Astrocyte of the cerebellum (primary cell): ENCODE measurements around the gene ITPRID2.

Experiments
- DNase-seq: peaks from one replicate; pipeline ENCODE4 v3.0.0-alpha.2; 2011; ENCODE audit warnings: low read depth
- H3K4me3 ChIP-seq: 2 replicates; pipeline ENCODE4 v1.5.1; 2011; ENCODE audit warnings: mild to moderate bottlenecking, low read depth, low read length, moderate library complexity
- in situ Hi-C: cut with HindIII; loops from 2 replicates; pipeline ENCODE4 v1.10.0; 2017; ENCODE audit warnings: low sequenced_read_pairs
- TF ChIP-seq, protein P1 (sequence below): IDR thresholded peaks from 2 replicates; pipeline ENCODE4 v1.5.1; 2012; ENCODE audit warnings: low read length, low read depth, moderate library complexity, mild to moderate bottlenecking; ENCODE audit errors: missing control alignments

ITPRID2 gene

DNA sequence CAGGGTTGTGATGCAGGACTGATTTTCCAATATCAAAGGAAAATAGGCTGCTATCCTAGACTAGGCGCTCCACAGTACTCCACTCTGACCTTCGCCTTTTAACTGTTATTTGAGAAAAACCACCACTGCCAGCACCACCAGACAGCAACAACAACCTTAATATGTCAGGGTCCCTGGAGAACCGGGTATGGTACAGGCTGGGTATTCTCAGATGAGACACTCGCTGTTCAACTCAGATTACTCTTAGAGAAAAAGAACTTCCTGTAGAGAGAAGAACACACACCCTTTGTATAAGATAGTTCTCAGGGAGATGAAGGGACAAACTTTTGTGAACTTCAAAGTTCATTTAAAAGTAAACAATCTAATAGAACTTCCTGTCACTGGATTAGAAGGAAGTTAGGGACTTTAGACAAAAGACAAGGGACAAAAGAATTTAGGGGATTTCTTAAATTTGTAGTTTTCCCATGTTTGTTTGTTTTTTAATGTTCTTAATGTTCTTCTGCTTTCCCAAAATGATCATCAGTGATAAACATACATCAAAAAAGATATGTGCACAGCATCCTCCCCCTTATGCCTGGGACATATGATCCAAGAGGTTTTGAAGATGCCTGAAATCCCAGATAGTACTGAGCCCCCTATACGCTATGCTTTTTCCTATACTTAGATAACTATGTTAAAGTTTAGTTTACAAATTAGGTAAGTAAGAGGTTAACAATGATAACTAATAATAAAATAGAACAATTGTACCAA lies 52.8 kb downstream of the ITPRID2 start:
- TF ChIP-seq, protein P1, sequence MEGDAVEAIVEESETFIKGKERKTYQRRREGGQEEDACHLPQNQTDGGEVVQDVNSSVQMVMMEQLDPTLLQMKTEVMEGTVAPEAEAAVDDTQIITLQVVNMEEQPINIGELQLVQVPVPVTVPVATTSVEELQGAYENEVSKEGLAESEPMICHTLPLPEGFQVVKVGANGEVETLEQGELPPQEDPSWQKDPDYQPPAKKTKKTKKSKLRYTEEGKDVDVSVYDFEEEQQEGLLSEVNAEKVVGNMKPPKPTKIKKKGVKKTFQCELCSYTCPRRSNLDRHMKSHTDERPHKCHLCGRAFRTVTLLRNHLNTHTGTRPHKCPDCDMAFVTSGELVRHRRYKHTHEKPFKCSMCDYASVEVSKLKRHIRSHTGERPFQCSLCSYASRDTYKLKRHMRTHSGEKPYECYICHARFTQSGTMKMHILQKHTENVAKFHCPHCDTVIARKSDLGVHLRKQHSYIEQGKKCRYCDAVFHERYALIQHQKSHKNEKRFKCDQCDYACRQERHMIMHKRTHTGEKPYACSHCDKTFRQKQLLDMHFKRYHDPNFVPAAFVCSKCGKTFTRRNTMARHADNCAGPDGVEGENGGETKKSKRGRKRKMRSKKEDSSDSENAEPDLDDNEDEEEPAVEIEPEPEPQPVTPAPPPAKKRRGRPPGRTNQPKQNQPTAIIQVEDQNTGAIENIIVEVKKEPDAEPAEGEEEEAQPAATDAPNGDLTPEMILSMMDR: no peak
- no peak for DNase-seq
- no peak overlapping the region for H3K4me3 ChIP-seq
- in situ Hi-C loops: no loop called here

DNA sequence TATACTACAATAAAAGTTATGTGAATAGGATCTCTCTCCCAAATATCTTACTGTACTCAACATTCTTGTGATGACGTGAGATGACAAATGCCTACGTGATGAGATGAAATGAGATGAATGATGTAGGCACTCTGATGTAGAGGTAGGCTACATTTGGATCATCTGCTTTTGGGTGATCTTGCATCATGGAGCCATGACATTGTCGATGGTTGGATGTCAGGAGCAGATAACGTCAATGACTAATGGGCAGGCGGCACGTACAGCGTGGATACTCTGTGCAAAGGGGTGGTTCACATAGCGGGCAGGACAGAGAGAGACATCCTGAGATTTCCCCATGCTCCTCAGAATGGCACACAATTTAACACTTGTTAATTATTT lies 53.4 kb downstream of the ITPRID2 start:
- TF ChIP-seq, protein P1: no peak
- H3K4me3 ChIP-seq: no peak overlapping the region
- DNase-seq: no peak
- in situ Hi-C loops: no loop called here

DNA sequence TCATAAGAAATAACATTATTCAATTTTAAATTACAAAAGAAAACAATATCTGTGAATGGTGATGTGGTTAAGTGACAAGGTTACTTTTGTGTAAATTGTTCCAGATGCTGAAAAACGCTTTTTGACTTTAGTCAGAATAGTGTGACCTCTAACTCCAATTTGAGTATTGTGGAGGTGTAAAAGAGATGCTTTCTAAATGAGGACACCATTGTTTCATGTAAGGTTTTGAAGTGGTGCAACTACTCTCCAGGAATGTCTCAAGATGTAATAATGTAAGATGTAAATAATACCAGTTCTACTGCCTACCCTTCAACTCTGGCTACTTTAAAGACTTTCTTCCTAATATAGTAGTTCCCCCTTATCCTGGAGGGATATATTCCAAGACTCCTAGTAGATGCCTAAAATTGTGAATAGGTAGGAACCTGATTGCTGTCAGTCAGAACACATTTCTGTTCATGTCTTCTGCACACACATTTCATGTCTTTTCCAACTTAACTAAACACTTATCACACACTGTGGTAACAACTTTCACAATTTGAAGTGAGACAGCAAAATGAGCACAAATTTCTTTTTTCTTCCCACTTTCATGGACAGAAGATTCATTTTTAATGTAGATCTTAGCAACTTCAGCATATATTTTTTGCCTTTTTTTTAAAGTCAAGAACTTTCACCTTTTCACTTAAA lies 55.1 kb downstream of the ITPRID2 start:
- H3K4me3 ChIP-seq: no peak overlapping the region
- in situ Hi-C loops: no loop called here
- TF ChIP-seq, protein P1: no peak
- DNase-seq: no peak

DNA sequence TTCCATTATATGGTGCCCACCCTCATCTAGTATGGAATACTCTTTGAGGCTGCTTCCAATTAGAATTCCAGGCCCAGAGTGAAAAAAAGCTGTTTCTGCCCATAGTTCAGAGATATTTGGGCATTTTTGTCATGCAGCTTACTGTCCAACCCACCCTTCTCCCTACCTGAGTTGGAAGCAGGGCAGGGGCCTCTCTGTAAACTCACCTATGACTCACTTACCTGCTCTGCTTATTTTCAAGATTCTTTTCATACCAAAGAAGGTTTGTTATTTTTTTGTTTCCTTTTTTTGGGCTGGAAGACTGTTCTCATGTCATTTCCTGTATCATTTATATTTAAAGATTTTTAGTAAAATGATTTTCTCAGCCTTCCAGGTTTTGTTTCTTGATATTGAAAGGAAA lies 55.7 kb downstream of the ITPRID2 start:
- DNase-seq: no peak
- TF ChIP-seq, protein P1: no peak
- no peak overlapping the region for H3K4me3 ChIP-seq
- in situ Hi-C loops: no loop called here

DNA sequence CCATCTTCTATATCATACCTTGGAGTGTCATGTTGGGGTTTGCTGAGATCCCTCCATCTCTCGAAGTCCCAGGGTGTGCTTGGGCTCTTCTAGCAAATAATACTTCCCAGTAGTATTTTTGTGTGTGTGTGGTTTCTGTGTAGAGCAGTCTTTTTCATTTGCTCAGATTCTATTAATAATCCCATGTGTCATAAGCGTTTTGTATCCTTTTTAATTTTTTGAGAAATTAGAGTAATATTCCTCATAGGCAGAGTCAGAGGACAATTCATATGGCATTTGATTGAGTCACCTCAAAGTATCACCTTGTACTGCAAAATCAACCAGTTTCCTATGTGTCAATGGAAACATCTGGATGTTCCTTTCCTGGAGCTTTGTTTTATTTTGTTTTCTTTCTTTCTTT lies 56.7 kb downstream of the ITPRID2 start:
- DNase-seq: no peak
- TF ChIP-seq, protein P1: no peak
- no peak overlapping the region for H3K4me3 ChIP-seq
- in situ Hi-C loops: no loop called here

DNA sequence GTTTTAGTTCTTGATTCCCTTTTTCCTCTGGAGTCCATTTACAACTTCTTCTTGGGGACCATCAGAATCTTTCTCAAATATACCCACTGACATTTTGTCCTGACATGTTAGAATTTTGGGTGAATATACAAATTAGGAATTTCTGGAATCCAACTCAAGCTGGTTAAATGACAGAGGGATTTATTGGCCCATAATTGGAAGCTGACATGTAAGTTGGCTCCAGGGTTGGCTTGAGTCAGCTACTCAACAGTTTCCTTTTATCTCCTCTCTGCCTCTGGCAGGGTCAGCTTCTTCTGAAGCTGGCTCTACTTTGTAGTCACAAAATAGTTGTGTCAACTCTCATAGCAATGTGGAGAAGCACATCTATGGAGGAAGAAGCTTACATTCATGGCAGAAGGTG lies 57.5 kb downstream of the ITPRID2 start:
- TF ChIP-seq, protein P1: no peak
- in situ Hi-C loops: no loop called here
- no peak overlapping the region for H3K4me3 ChIP-seq
- no peak for DNase-seq
